ENCODE data around the gene SENP8. TPM values are rescaled to one million over a fixed set of nuclear protein-coding genes. Genes with fewer than 3 reads are reported as not detected.
A peak's percentile ranks its signal among the peaks of the same experiment; 100 is the strongest.

SENP8 gene
- total and polyA plus RNA-seq, 2 of the 4 experiments (the other 2 are of a cell fraction) = 1.6 to 2.9 TPM

DNA sequence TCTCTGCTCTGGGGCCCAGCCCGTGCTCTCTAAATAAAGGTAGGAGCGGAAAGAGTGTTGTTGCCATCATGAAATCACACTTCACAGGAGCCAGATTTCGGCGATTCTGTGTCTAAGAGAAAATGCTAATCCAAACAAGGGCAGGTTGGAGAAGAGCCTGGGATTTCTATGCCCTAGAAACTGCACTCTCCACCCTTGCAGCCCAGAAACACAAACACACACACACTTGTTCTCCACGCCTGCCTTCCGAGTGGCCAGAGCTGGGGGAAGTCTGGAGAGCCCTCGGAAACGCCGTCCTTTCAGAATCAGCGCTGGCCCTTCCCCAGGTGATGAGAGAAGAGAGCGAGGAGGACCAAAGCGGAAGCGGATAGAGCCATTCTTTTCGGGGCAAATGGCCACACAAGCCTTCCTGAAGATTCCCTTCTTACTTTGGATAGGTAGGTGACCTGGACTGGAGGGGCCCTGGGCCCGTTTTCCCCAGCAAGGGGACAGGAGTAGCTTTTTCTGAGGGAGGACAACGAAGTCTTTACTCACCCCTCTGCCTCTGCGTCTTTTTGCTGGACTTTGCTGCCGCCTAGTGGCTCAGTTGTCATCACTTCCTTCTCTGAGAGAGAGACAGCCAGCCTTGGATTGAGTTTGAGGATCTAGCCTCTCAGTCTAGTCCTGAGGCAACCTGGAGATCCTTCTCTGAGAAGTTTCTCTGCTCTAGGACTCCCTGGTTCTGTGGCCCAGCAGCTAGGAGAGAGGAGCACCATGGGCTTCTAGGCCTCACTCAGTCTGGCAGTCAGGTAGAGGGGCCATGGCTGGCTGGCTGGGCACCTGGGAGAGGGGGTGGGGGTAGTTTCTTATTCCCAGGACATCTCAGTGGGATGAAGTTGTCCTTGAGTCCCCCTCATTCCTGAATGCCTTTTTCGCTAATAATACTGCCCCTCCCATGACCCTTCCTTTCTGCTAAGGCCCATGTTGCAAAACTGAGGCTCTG lies 37.7 kb downstream of the SENP8 start:
- peak; percentile 95 for TF ChIP-seq RAD21 (IDR thresholded peaks at IDR 0.05; ENCODE audit: low read length)
- TF ChIP-seq, protein P1, sequence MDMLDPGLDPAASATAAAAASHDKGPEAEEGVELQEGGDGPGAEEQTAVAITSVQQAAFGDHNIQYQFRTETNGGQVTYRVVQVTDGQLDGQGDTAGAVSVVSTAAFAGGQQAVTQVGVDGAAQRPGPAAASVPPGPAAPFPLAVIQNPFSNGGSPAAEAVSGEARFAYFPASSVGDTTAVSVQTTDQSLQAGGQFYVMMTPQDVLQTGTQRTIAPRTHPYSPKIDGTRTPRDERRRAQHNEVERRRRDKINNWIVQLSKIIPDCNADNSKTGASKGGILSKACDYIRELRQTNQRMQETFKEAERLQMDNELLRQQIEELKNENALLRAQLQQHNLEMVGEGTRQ (IDR thresholded peaks at IDR 0.05; ENCODE audit: low read depth, low read length) = no peak
- TF ChIP-seq, protein P2, sequence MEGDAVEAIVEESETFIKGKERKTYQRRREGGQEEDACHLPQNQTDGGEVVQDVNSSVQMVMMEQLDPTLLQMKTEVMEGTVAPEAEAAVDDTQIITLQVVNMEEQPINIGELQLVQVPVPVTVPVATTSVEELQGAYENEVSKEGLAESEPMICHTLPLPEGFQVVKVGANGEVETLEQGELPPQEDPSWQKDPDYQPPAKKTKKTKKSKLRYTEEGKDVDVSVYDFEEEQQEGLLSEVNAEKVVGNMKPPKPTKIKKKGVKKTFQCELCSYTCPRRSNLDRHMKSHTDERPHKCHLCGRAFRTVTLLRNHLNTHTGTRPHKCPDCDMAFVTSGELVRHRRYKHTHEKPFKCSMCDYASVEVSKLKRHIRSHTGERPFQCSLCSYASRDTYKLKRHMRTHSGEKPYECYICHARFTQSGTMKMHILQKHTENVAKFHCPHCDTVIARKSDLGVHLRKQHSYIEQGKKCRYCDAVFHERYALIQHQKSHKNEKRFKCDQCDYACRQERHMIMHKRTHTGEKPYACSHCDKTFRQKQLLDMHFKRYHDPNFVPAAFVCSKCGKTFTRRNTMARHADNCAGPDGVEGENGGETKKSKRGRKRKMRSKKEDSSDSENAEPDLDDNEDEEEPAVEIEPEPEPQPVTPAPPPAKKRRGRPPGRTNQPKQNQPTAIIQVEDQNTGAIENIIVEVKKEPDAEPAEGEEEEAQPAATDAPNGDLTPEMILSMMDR (conservative IDR thresholded peaks at IDR 0.05; ENCODE audit: low read depth, low read length) = peak; percentile 90
- TF ChIP-seq MAZ (IDR thresholded peaks at IDR 0.05; ENCODE audit: borderline replicate concordance, low read depth, low read length) = peak; percentile 44; the same call in 1 of the 2 replicates
- TF ChIP-seq, protein P3, sequence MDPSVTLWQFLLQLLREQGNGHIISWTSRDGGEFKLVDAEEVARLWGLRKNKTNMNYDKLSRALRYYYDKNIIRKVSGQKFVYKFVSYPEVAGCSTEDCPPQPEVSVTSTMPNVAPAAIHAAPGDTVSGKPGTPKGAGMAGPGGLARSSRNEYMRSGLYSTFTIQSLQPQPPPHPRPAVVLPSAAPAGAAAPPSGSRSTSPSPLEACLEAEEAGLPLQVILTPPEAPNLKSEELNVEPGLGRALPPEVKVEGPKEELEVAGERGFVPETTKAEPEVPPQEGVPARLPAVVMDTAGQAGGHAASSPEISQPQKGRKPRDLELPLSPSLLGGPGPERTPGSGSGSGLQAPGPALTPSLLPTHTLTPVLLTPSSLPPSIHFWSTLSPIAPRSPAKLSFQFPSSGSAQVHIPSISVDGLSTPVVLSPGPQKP (IDR thresholded peaks at IDR 0.05; ENCODE audit: borderline replicate concordance, low read depth, low read length) = no peak
- TF ChIP-seq FOS (IDR thresholded peaks at IDR 0.05; ENCODE audit: low read depth, low read length) = no peak
- no peak for TF ChIP-seq RFX5 (IDR thresholded peaks at IDR 0.05; ENCODE audit: low read depth, low read length)
- peak; percentile 41; the same call in 1 of the 2 replicates for TF ChIP-seq POLR2A (IDR thresholded peaks at IDR 0.05; ENCODE audit: low read depth, low read length)
- no peak for TF ChIP-seq RCOR1 (IDR thresholded peaks at IDR 0.05; ENCODE audit: insufficient replicate concordance, low read length)
- TF ChIP-seq CHD1 (IDR thresholded peaks at IDR 0.05; ENCODE audit: low read depth, low read length) = no peak
- TF ChIP-seq CEBPB (IDR thresholded peaks at IDR 0.05; ENCODE audit: low read depth, low read length) = no peak
- TF ChIP-seq SMC3 (IDR thresholded peaks at IDR 0.05; ENCODE audit: low read depth, low read length) = peak; percentile 73
- Histone ChIP-seq H2AK9ac (replicated peaks; ENCODE audit: low read depth, low read length, poor library complexity) (peak overlapping the region; percentile 55), H3K14ac (replicated peaks; ENCODE audit: low read depth, low read length) (no peak overlapping the region; the same call in 1 of the 2 replicates), H3K9ac (ENCODE audit: low read depth, low read length) (no peak overlapping the region; the same call in 1 of the 2 replicates), H3K9me1 (ENCODE audit: insufficient read depth, low read length) (no peaks in the 10 kb centered on the region), H3K36me3 (ENCODE audit: control insufficient read depth, insufficient read depth, low read length) (no peaks in the 10 kb centered on the region), H2AFZ (replicated peaks; ENCODE audit: low read length, poor library complexity) (peak overlapping the region; percentile 97), H3K27ac (ENCODE audit: insufficient read depth, low read length) (no peak overlapping the region), H3K56ac (ENCODE audit: extremely low read depth, insufficient read depth, low read length) (no peak overlapping the region), H2AK5ac (ENCODE audit: low read depth, low read length) (no peak overlapping the region), H2BK15ac (ENCODE audit: low read depth, low read length) (no peak overlapping the region), H4K5ac (ENCODE audit: low read depth, low read length) (no peak overlapping the region), H3K27me3 (ENCODE audit: control insufficient read depth, insufficient read depth, low read length) (no peaks in the 10 kb centered on the region), H3K23ac (ENCODE audit: low read depth, low read length) (peak overlapping the region; percentile 53), H3K4ac (ENCODE audit: low read depth, low read length) (no peak overlapping the region), H2BK20ac (ENCODE audit: low read depth, low read length) (no peak overlapping the region), H4K8ac (ENCODE audit: low read depth in 2 of 2, low read length in 2 of 2) (peak overlapping the region in 1 of 2 experiments; percentile 31; a peak in 1 of 4 replicates), H3K4me3 (ENCODE audit: insufficient read depth, low read depth, low read length) (peak overlapping the region; percentile 40), H3K4me1 (ENCODE audit: control insufficient read depth, insufficient read depth, low read length) (peaks cover 8% of the 10 kb centered on the region; the same call in 1 of the 2 replicates), H3K79me1 (ENCODE audit: low read depth in 1 of 2, low read length in 2 of 2) (no peaks in the 10 kb centered on the region), H2BK5ac (ENCODE audit: low read depth, low read length, poor library complexity, severe bottlenecking) (no peak overlapping the region), H3K4me2 (ENCODE audit: low read depth, low read length) (peak overlapping the region; percentile 86), H4K91ac (ENCODE audit: insufficient read depth, low read depth, low read length) (no peak overlapping the region), H3K18ac (ENCODE audit: low read depth, low read length) (no peak overlapping the region), H3K9me3 (ENCODE audit: control insufficient read depth, insufficient read depth, low read length) (no peaks in the 10 kb centered on the region), H2BK120ac (ENCODE audit: low read depth, low read length) (0 out of 2 replicates have a peak overlapping the region, but pooled peaks have one; percentile 53), H4K20me1 (ENCODE audit: insufficient read depth, low read length) (no peaks in the 10 kb centered on the region)
- intact Hi-C loops (cut with micrococcal nuclease) = loop anchor here (1.0 to 10.0 kb wide), 5 partner anchors 311 to 707 kb away; no protein-coding TSS in a partner anchor
- 0% methylated on average over 1 of the region's 19 CpGs; no CpG with 5 or more reads in 1 of the 2 experiments for WGBS, 2 experiments (ENCODE audit: extremely low coverage in 2 of 2, insufficient read length in 1 of 2)
- peak; percentile 74 for DNase-seq
- ChIA-PET POLR2A (ENCODE audit: unreplicated experiment) (interaction anchor here (0.6 kb wide), 1 partner anchor 351 kb away, joined by 7 read pairs; no protein-coding TSS in a partner anchor), CTCF (interaction anchor here (0.6 to 1.5 kb wide), 6 partner anchors 9 to 426 kb away, joined by 3 to 7 read pairs (median 4); no protein-coding TSS in a partner anchor)
- no TSS peak for BruUV-seq (replicated peaks)
- dilution Hi-C loops (cut with HindIII; ENCODE audit: low sequenced_read_pairs, unreplicated experiment) = no loop called here
- in situ Hi-C loops (cut with MboI; ENCODE audit: low sequenced_read_pairs) = loop anchor here (5.0 to 10.0 kb wide), 2 partner anchors 409 to 701 kb away; no protein-coding TSS in a partner anchor
- ATAC-seq (ENCODE audit: low read depth) = peak; percentile 96

Measured in IMR-90 (cell line).